GM12891 (cell line): ENCODE results near the gene THSD4.

Experiments
- POLR2A ChIP-seq: IDR thresholded peaks from 2 replicates; pipeline ENCODE4 v1.6.1; 2011; ENCODE audit warnings: low read depth, low read length, control low read depth
- POLR2AphosphoS5 ChIP-seq: IDR thresholded peaks from 2 replicates; pipeline ENCODE4 v1.6.1; 2011; ENCODE audit warnings: low read depth, low read length, control low read depth
- POU2F2 ChIP-seq: IDR thresholded peaks from 2 replicates; pipeline ENCODE4 v1.6.1; 2011; ENCODE audit warnings: low read depth, mild to moderate bottlenecking, control low read depth, low read length, moderate library complexity
- SPI1 ChIP-seq: IDR thresholded peaks from 2 replicates; pipeline ENCODE4 v1.6.1; 2011; ENCODE audit warnings: low read depth, low read length, control low read depth
- TAF1 ChIP-seq: IDR thresholded peaks from 2 replicates; pipeline ENCODE4 v1.6.1; 2011; ENCODE audit warnings: low read depth, low read length, control low read depth

DNA sequence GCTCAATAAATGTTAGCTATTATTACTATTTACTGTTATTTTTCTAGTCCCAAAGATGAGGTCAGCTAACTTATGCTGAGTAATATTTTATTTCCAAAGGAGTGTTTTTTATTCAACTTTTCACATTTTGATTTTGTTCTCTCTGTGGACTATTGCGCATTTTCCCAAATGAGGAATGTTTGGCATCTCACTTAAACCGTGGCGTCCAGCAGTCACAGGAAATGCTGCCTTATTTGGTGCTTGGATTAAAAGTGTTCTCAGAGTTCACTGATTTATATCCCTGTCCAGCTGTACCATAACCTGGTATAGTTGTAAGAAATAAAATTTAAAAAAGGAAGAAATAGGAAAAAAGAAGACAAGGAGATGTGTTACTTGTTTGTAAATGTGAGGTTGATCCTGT is 166.8 kb downstream of the THSD4 start:
- TF ChIP-seq POLR2A (no peak), POLR2AphosphoS5 (no peak), SPI1 (no peak), TAF1 (no peak), POU2F2 (no peak)
